ENCODE results near the gene CYFIP2. TPM values are rescaled to one million over a fixed set of nuclear protein-coding genes. Genes with fewer than 3 reads are reported as not detected.

The CYFIP2 gene
- total RNA-seq, 1 donor from 2014 or later: 99.9 TPM

- no peak overlapping the region for H3K4me3 ChIP-seq (ENCODE audit: low read depth, low read length)
- no peaks in the 10 kb centered on the region for H3K36me3 ChIP-seq (ENCODE audit: control insufficient read depth, insufficient read depth, low read length)
- DNase-seq (ENCODE audit: low read depth): no peak
- TF ChIP-seq CTCF (IDR thresholded peaks at IDR 0.05; ENCODE audit: insufficient read depth, low read length, poor library complexity, severe bottlenecking): no peak
- H3K27me3 ChIP-seq (ENCODE audit: control insufficient read depth, insufficient read depth, low read length): no peaks in the 10 kb centered on the region
Measured at GRCh38 chr5:157444224-157444623, 178.3 kb downstream of the CYFIP2 start.

Other genes starting within 250 kb of the CYFIP2 start
- 0.29 and 1.4 TPM in 2 replicates for gene HAVCR1, start 207.0 kb upstream of the CYFIP2 start, total RNA-seq
- 1.5 and 1.6 TPM in 2 replicates for gene HAVCR2, start 157.1 kb upstream of the CYFIP2 start, total RNA-seq
- 12.2 and 17.7 TPM in 2 replicates for gene MED7, start 123.3 kb upstream of the CYFIP2 start, total RNA-seq
- not detected in 2 replicates for gene GARIN3, start 99.9 kb upstream of the CYFIP2 start, total RNA-seq
- not detected in 2 replicates for gene ITK, start 85.3 kb upstream of the CYFIP2 start, total RNA-seq
- gene NIPAL4, start 194.1 kb downstream of the CYFIP2 start, total RNA-seq: 22.7 and 30.5 TPM in 2 replicates